Measurements from ENCODE around the gene NTRK1. TPM values are rescaled to one million over a fixed set of nuclear protein-coding genes. Genes with fewer than 3 reads are reported as not detected.

The NTRK1 gene
- total RNA-seq, 4 donors from 2014 or later: 0.57 TPM; not detected in 3

- Histone ChIP-seq H3K9me3 (no peaks in the 10 kb centered on the region), H3K36me3 (no peaks in the 10 kb centered on the region), H3K4me3 (peak overlapping the region in 1 of 4 donors; percentile 0), H3K27me3 (peaks cover 0 to 13% of the 10 kb centered on the region in 2 donors), H3K27ac (peak overlapping the region in 3 of 4 donors; percentile 52 to 81 (median 75)), H3K4me1 (peaks cover 0 to 28% (median 4%) of the 10 kb centered on the region in 4 donors)
- TF ChIP-seq POLR2A (IDR thresholded peaks at IDR 0.05) (no peak), CTCF (IDR thresholded peaks at IDR 0.05) (no peak)
- no peak for DNase-seq
Measured at GRCh38 chr1:156895455-156895812, 34.8 kb downstream of the NTRK1 start.

GRCh38 chr1:156895927-156896326 lies 35.3 kb downstream of the NTRK1 start:
- Histone ChIP-seq H3K9me3 (no peaks in the 10 kb centered on the region), H3K27me3 (peaks cover 0 to 13% of the 10 kb centered on the region in 2 donors), H3K27ac (peak overlapping the region in 2 of 4 donors; percentile 43 to 81), H3K4me1 (peaks cover 0 to 28% (median 4%) of the 10 kb centered on the region in 4 donors), H3K36me3 (no peaks in the 10 kb centered on the region), H3K4me3 (no peak overlapping the region)
- TF ChIP-seq CTCF (IDR thresholded peaks at IDR 0.05): no peak
- no peak for TF ChIP-seq POLR2A (IDR thresholded peaks at IDR 0.05)
- no peak for DNase-seq

- Histone ChIP-seq H3K27me3 (peaks cover 0 to 13% of the 10 kb centered on the region in 2 donors), H3K9me3 (no peaks in the 10 kb centered on the region), H3K36me3 (no peaks in the 10 kb centered on the region), H3K27ac (peak overlapping the region in 2 of 4 donors; percentile 43 to 59), H3K4me1 (peaks cover 0 to 28% (median 4%) of the 10 kb centered on the region in 4 donors), H3K4me3 (no peak overlapping the region)
- TF ChIP-seq POLR2A (IDR thresholded peaks at IDR 0.05) (no peak), CTCF (IDR thresholded peaks at IDR 0.05) (no peak)
- DNase-seq: no peak
Measured at GRCh38 chr1:156896490-156897033, 35.9 kb downstream of the NTRK1 start.

- peaks cover 0 to 28% (median 4%) of the 10 kb centered on the region in 4 donors for H3K4me1 ChIP-seq
- peaks cover 0 to 13% of the 10 kb centered on the region in 2 donors for H3K27me3 ChIP-seq
- H3K36me3 ChIP-seq: no peaks in the 10 kb centered on the region
- H3K27ac ChIP-seq: peak overlapping the region in 2 of 4 donors; percentile 59 to 65
- DNase-seq: no peak
- no peak overlapping the region for H3K4me3 ChIP-seq
- no peak for TF ChIP-seq POLR2A (IDR thresholded peaks at IDR 0.05)
- no peak for TF ChIP-seq CTCF (IDR thresholded peaks at IDR 0.05)
- no peaks in the 10 kb centered on the region for H3K9me3 ChIP-seq
Measured at GRCh38 chr1:156897078-156897825, 36.6 kb downstream of the NTRK1 start.

- Histone ChIP-seq H3K27me3 (peaks cover 0 to 11% of the 10 kb centered on the region in 2 donors), H3K4me1 (peaks cover 0 to 21% (median 4%) of the 10 kb centered on the region in 4 donors), H3K9me3 (no peaks in the 10 kb centered on the region), H3K36me3 (no peaks in the 10 kb centered on the region), H3K27ac (peak overlapping the region in 2 of 4 donors; percentile 59 to 65), H3K4me3 (no peak overlapping the region)
- TF ChIP-seq POLR2A (IDR thresholded peaks at IDR 0.05) (no peak), CTCF (IDR thresholded peaks at IDR 0.05) (no peak)
- no peak for DNase-seq
Measured at GRCh38 chr1:156898161-156898566, 37.5 kb downstream of the NTRK1 start.
